MG63 (cell line): Measurements from ENCODE around the gene STYXL1. TPM values are rescaled to one million over a fixed set of nuclear protein-coding genes. Genes with fewer than 3 reads are reported as not detected.
A peak's percentile ranks its signal among the peaks of the same experiment; 100 is the strongest.
"Not testable (repeated sequence)": the region's sequence is repeated elsewhere in the genome, so short reads cannot be mapped to it uniquely, and the experiment has no call there.

ENCODE experiments used
- DNase-seq: peaks from one replicate; pipeline ENCODE4 v3.0.0-alpha.2; 2020
- H3K27me3 ChIP-seq: fragments of 250-450 bp; sonication (Bioruptor Pico); 2 replicates; pipeline ENCODE4 v1.5.1; 2020; ENCODE audit warnings: mild to moderate bottlenecking, moderate library complexity
- H3K36me3 ChIP-seq: fragments of 250-450 bp; sonication (Bioruptor Pico); 2 replicates; pipeline ENCODE4 v1.5.1; 2020; ENCODE audit warnings: mild to moderate bottlenecking, moderate library complexity
- H3K4me3 ChIP-seq: fragments of 250-450 bp; sonication (Bioruptor Pico); 2 replicates; pipeline ENCODE4 v1.5.1; 2020; ENCODE audit warnings: mild to moderate bottlenecking, moderate library complexity
- H3K9me3 ChIP-seq: fragments of 250-450 bp; sonication (Bioruptor Pico); 2 replicates; pipeline ENCODE4 v1.5.1; 2020; ENCODE audit warnings: mild to moderate bottlenecking, moderate library complexity
- total RNA-seq: library from RNA; depleted of rRNA; stranded (reverse); fragments of >200 nt; shearing (Covaris generic); gene quantifications from 2 replicates; pipeline ENCODE4 v1.2.3, GENCODE V29; 2014; ENCODE audit warnings: low replicate concordance; rRNA removed

The STYXL1 gene, protein sequence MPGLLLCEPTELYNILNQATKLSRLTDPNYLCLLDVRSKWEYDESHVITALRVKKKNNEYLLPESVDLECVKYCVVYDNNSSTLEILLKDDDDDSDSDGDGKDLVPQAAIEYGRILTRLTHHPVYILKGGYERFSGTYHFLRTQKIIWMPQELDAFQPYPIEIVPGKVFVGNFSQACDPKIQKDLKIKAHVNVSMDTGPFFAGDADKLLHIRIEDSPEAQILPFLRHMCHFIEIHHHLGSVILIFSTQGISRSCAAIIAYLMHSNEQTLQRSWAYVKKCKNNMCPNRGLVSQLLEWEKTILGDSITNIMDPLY
- total RNA-seq = 47.9 and 50.2 TPM in 2 replicates

- Histone ChIP-seq H3K4me3 (peak within 1 kb of the TSS; percentile 74), H3K36me3 (peaks cover 16% of the 10 kb centered on the region), H3K9me3 (no peaks in the 10 kb centered on the region), H3K27me3 (no peaks in the 10 kb centered on the region)
- peak; percentile 94 for DNase-seq
Observed at GRCh38 chr7:76047811-76048667, at the start of gene STYXL1, which contains the start of gene MDH2. Gene STYXL1 (minus strand): TSS chr7:76048000. CDS start chr7:76030523, 17,477 bp downstream. Gene MDH2 (plus strand): TSS chr7:76048106. CDS start chr7:76048161, 55 bp downstream.

DNA sequence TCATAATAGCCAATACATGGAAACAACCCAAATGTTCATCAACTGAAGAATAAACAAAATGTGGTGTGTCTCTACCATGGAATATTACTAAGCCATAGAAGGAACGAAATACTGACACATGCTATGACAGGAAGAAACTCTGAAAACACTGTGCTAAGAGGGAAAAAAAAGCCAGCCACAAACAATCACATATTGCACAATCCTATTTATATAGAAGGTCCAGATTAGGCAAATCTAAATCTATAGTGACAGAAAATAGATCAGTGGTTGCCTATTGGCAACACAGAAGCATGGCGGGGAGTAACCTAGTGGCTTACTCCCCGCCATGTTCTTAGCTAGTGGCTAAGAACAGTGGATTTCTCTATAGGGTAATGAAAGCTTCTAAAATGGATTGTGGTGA is 48.1 kb upstream of the STYXL1 start:
- Histone ChIP-seq H3K36me3 (no peaks in the 10 kb centered on the region), H3K9me3 (no peaks in the 10 kb centered on the region), H3K27me3 (no peaks in the 10 kb centered on the region), H3K4me3 (no peak overlapping the region)
- DNase-seq = no peak

- not testable (repeated sequence) for DNase-seq, H3K27me3 ChIP-seq
Observed at GRCh38 chr7:76094326-76094725, 46.5 kb upstream of the STYXL1 start.

DNA sequence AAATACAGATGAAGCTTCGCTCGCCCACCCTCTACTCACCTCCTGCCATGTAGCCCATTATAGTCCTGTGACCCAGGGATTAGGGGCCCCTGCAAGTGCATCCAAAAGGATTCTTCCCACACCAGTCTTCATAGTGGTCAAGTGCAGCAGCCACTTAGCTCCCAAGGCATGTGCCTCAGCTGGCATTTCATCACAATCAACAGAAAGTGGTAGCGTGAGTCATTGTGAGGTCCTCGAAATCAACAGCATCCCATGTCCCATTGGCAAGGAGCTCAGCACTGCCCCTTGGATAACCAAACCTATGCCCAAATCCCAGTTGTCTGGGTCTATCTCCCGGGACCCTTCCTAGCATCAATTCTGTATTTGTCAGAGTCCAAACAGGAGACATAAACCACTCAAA is 45.7 kb upstream of the STYXL1 start:
- H3K4me3 ChIP-seq, H3K36me3 ChIP-seq, H3K9me3 ChIP-seq, DNase-seq, H3K27me3 ChIP-seq: not testable (repeated sequence)

More at GRCh38 chr7:76094326-76094725, 46.5 kb upstream of the STYXL1 start:
- H3K4me3 ChIP-seq, H3K36me3 ChIP-seq, H3K9me3 ChIP-seq: not testable (repeated sequence)

GRCh38 chr7:76091506-76091905 is 43.7 kb upstream of the STYXL1 start:
- Histone ChIP-seq H3K4me3 (no peak overlapping the region), H3K9me3 (no peaks in the 10 kb centered on the region), H3K36me3 (no peaks in the 10 kb centered on the region), H3K27me3 (no peaks in the 10 kb centered on the region)
- DNase-seq = no peak

GRCh38 chr7:76089865-76090475 is 42.2 kb upstream of the STYXL1 start:
- Histone ChIP-seq H3K36me3 (no peaks in the 10 kb centered on the region), H3K9me3 (no peaks in the 10 kb centered on the region), H3K27me3 (no peaks in the 10 kb centered on the region), H3K4me3 (no peak overlapping the region)
- no peak for DNase-seq

- DNase-seq = peak; percentile 86
- H3K9me3 ChIP-seq, H3K27me3 ChIP-seq, H3K36me3 ChIP-seq, H3K4me3 ChIP-seq: not testable (repeated sequence)
Observed at GRCh38 chr7:76087362-76087791, 39.6 kb upstream of the STYXL1 start.

DNA sequence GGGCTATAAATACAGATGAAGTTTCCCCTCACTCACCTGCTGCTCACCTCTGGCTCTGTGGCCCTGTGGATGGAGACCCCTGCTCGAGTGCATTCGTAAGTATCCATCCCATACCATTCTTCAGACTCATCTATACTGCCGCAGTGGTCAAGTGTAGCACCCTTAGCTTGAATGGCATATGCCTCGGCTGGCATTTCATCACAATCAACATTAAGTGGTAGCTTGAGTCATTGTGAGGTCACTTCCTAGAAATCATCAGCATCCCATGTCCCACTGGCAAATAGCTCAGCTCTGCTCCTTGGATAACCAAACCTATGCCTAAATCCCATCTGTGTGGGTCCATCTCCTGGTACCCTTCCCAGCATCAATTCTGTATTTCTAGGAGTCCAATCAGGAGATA is 38.3 kb upstream of the STYXL1 start:
- no peaks in the 10 kb centered on the region for H3K27me3 ChIP-seq
- no peaks in the 10 kb centered on the region for H3K36me3 ChIP-seq
- H3K9me3 ChIP-seq = no peaks in the 10 kb centered on the region
- peak; percentile 26 for DNase-seq
- H3K4me3 ChIP-seq = no peak overlapping the region

GRCh38 chr7:76084115-76084514 is 36.3 kb upstream of the STYXL1 start:
- not testable (repeated sequence) for H3K36me3 ChIP-seq, H3K27me3 ChIP-seq, H3K9me3 ChIP-seq, DNase-seq, H3K4me3 ChIP-seq

GRCh38 chr7:76080204-76080603 is 32.4 kb upstream of the STYXL1 start:
- DNase-seq = no peak
- Histone ChIP-seq H3K36me3 (no peaks in the 10 kb centered on the region), H3K9me3 (no peaks in the 10 kb centered on the region), H3K27me3 (no peaks in the 10 kb centered on the region), H3K4me3 (no peak overlapping the region)

GRCh38 chr7:76077435-76077834 is 29.6 kb upstream of the STYXL1 start:
- Histone ChIP-seq H3K9me3 (no peaks in the 10 kb centered on the region), H3K4me3 (no peak overlapping the region), H3K27me3 (no peaks in the 10 kb centered on the region), H3K36me3 (no peaks in the 10 kb centered on the region)
- no peak for DNase-seq

DNA sequence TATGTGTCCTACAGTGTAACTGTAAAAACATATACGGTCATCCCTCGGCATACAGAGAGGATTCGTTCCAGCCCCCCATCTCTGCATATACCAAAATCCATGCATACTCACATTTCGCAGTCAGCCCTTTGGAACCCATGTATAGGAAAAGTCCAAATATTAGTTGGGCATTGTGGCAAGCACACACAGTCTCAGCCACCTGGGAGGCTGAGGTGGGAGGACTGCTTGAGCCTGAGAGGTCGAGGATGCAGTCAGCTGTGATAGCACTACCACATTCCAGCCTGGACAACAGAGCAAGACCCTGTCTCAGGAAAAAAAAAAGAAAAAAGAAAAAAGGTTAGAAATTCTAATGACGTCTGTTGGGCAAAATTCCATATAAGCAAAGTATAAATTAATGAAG is 29.2 kb upstream of the STYXL1 start:
- no peak for DNase-seq
- Histone ChIP-seq H3K9me3 (no peaks in the 10 kb centered on the region), H3K4me3 (no peak overlapping the region), H3K27me3 (no peaks in the 10 kb centered on the region), H3K36me3 (no peaks in the 10 kb centered on the region)

DNA sequence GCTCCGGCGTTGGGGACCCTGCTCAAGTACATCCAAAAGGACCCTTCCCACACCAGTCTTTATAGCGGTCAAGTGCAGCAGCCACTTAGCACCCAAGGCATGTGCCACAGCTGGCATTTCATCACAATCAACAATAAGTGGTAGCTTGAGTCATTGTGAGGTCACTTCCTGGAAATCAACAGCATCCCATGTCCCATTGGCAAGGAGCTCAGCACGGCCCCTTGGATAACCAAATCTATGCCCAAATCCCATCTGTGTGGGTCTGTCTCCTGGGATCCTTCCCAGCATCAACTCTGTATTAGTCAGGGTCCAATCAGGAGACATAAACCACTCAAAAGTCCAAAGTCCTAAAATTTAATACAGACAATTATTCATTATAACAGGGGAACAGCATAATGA is 27.2 kb upstream of the STYXL1 start:
- DNase-seq = peak; percentile 51
- no peaks in the 10 kb centered on the region for H3K27me3 ChIP-seq
- H3K4me3 ChIP-seq = no peak overlapping the region
- no peaks in the 10 kb centered on the region for H3K36me3 ChIP-seq
- no peaks in the 10 kb centered on the region for H3K9me3 ChIP-seq

GRCh38 chr7:76074306-76074971 is 26.6 kb upstream of the STYXL1 start:
- Histone ChIP-seq H3K9me3 (no peaks in the 10 kb centered on the region), H3K36me3 (no peaks in the 10 kb centered on the region), H3K4me3 (no peak overlapping the region), H3K27me3 (no peaks in the 10 kb centered on the region)
- DNase-seq = no peak

DNA sequence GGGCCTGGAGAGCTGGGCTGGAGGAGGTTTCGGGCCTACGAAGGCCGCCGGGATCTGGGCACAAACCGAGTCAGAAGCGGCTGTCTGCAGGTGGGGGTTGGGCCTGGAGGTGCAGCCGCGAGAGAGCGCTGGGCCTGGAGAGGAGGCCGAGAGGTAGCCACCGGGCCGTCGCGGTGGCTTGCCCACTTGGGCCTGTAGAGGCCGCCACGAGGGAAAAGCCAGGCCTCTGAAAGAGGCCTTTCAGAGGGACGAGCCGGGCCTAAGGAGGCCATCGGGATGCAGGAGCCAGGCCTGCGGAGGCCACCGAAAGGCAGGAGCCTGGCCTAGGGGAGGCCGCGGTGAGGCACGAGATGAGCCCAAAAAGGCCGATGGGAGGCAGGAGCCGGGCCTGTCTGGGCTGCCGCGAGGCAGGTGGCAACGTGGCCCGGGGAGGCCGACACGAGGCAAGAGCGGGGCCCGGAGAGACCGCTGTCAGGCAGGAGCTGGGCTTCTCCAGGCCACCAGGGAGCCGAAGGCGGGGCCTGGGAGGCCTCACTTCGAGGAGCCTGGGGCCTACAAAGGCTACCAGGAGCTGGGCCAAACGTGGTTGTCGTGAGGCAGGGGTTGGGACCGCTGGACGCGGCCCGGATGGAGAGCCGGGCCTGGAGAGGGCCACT is 25.7 kb upstream of the STYXL1 start:
- no peak overlapping the region for H3K4me3 ChIP-seq
- H3K27me3 ChIP-seq = no peaks in the 10 kb centered on the region
- no peaks in the 10 kb centered on the region for H3K9me3 ChIP-seq
- no peaks in the 10 kb centered on the region for H3K36me3 ChIP-seq
- no peak for DNase-seq
